ENCODE measurements around the gene SV2B.

The SV2B gene

DNA sequence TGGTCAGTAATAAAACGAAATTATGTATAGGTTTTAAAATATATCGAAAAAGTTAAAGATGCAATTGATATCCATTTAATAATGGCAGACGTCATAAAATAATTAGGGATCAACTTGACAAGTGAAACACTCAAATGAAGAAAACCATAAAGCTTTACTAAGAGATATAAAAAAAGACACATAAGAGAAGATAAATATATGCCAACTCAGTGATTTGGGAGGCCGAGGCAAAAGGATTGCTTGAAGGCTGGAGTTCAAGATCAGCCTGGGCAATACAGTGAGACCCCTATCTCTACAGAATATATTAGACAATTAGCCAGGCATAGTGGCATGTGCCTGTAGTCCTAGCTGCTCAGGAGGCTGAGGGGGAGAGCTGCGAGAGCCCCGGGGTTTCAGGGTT is 190.5 kb downstream of the SV2B start:
- no peak overlapping the region for H3K4me3 ChIP-seq (ENCODE audit: low read depth, low read length)
- DNase-seq (ENCODE audit: low read depth), result no peak
- in situ Hi-C loops (cut with HindIII; ENCODE audit: low sequenced_read_pairs), result no loop called here
- TF ChIP-seq, protein P1, sequence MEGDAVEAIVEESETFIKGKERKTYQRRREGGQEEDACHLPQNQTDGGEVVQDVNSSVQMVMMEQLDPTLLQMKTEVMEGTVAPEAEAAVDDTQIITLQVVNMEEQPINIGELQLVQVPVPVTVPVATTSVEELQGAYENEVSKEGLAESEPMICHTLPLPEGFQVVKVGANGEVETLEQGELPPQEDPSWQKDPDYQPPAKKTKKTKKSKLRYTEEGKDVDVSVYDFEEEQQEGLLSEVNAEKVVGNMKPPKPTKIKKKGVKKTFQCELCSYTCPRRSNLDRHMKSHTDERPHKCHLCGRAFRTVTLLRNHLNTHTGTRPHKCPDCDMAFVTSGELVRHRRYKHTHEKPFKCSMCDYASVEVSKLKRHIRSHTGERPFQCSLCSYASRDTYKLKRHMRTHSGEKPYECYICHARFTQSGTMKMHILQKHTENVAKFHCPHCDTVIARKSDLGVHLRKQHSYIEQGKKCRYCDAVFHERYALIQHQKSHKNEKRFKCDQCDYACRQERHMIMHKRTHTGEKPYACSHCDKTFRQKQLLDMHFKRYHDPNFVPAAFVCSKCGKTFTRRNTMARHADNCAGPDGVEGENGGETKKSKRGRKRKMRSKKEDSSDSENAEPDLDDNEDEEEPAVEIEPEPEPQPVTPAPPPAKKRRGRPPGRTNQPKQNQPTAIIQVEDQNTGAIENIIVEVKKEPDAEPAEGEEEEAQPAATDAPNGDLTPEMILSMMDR (IDR thresholded peaks at IDR 0.05; ENCODE audit: low read depth, low read length, missing control alignments), result no peak

DNA sequence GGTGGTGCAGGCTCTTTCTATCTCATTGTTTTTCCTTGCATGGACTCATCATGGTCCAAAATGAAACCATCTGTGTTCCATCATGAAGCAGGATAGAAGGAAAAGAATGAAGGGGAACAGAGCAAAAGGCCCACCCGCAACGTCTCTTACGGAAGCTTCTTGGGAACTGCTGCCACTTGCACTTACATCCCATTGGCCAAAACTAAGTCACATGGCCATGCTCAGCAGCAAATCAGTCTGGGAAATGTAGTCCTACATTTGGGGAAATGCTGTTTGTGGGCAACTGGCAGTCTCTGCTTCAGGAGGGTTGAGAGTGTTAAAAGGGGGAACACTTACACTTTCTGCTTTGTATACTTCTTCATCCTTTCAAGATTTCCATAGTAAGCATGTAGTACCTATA is 191.6 kb downstream of the SV2B start:
- TF ChIP-seq, protein P1 (IDR thresholded peaks at IDR 0.05; ENCODE audit: low read depth, low read length, missing control alignments), result no peak
- H3K4me3 ChIP-seq (ENCODE audit: low read depth, low read length), result no peak overlapping the region
- no peak for DNase-seq (ENCODE audit: low read depth)
- in situ Hi-C loops (cut with HindIII; ENCODE audit: low sequenced_read_pairs), result no loop called here

DNA sequence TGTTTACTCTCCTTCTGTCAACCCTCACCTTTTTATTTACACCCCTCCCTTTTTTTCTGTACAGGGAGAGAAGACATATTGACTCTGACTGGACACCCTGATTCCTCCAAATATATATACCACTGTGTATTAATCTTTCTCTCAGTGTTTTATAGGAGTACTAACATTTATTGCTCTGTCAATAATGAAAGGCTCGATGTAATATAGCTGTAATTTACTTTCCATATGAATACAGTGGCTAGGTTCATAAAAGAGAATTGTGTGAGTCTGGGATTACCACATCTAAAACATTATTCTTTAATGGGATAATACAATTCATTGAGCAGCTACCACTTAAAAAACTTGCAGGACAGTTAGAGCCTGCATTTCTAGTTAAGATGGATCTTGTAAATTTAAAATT is 194.3 kb downstream of the SV2B start:
- no peak for DNase-seq (ENCODE audit: low read depth)
- in situ Hi-C loops (cut with HindIII; ENCODE audit: low sequenced_read_pairs), result no loop called here
- no peak overlapping the region for H3K4me3 ChIP-seq (ENCODE audit: low read depth, low read length)
- TF ChIP-seq, protein P1 (IDR thresholded peaks at IDR 0.05; ENCODE audit: low read depth, low read length, missing control alignments), result no peak

DNA sequence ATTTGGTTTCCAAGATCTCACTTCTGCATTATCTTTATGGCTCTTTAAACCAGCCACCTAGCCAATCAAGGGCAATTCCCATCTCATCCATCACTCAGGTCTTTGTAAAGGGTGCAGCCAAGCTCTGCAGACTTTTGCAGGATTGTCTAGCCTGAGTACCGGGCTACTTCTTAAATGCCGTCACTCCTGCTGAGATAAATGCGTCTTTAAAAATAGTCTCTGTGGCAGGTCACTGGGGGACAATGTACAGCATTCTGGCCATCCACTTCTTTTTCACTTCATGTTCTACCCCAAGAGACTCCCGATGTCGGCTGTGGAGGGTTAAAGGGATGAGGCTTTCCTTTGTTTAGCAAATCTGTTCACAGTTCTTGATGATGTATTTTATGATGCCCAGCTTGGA is 194.7 kb downstream of the SV2B start:
- TF ChIP-seq, protein P1 (IDR thresholded peaks at IDR 0.05; ENCODE audit: low read depth, low read length, missing control alignments), result no peak
- in situ Hi-C loops (cut with HindIII; ENCODE audit: low sequenced_read_pairs), result no loop called here
- no peak for DNase-seq (ENCODE audit: low read depth)
- no peak overlapping the region for H3K4me3 ChIP-seq (ENCODE audit: low read depth, low read length)

DNA sequence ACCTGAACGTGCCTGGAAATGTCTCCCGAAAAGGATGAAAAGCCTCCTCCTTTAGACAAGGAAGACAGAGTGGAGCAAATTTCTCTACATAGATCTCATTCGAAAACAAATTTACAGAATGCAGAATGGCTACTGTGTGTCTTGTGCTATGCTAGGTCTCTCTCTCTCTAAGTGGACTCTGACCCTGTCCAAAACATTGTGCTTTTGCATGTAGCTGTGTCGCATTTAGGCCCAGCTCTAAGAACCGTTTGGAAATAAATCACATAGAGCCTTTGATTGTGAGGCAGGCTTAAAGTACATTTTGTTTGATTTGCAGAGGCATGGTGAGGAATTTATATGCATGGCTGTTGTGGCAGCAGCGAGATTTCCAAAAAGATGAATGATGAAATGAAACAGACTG is 198.0 kb downstream of the SV2B start:
- in situ Hi-C loops (cut with HindIII; ENCODE audit: low sequenced_read_pairs), result no loop called here
- DNase-seq (ENCODE audit: low read depth), result no peak
- H3K4me3 ChIP-seq (ENCODE audit: low read depth, low read length), result no peak overlapping the region
- TF ChIP-seq, protein P1 (IDR thresholded peaks at IDR 0.05; ENCODE audit: low read depth, low read length, missing control alignments), result no peak

DNA sequence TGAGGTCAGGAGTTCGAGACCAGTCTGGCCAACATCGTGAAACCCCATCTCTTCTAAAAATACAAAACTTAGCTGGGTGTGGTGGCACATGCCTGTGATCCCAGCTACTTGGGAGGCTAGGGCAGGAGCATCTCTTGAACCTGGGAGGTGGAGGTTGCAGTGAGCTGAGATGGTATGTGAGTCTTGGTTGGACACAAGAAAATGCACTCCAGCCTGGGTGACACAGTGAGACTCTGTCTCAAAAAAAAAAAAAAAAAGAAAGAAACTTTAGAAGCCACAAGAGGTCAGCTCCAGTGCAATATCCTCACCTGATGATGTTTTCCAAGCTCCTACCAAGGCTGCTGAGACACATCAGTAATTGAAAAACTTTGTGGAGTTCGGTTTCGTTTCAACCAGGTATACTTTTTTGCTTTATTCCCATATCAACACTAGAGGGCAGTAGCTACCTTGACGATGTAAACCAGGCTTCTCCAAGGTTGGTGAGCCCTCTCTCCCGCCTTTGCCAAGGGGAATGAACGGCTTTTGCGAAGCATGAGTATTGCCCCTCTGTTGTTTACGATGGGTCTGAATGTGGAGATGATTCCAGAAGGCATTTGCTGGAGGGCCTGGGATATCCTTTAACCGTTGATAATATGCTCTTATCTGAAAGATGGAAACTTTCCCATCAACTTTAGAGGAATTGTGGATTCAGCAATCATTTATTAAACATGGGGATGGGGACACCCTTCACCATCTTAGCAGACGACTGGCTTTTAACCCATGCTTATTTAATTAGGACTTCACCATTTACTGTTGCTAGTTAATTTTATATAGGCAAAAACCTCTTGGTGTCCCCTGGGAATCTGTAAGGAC is 202.8 kb downstream of the SV2B start:
- peak; percentile 63 for DNase-seq (ENCODE audit: low read depth)
- in situ Hi-C loops (cut with HindIII; ENCODE audit: low sequenced_read_pairs), result no loop called here
- TF ChIP-seq, protein P1 (IDR thresholded peaks at IDR 0.05; ENCODE audit: low read depth, low read length, missing control alignments), result peak; percentile 76
- H3K4me3 ChIP-seq (ENCODE audit: low read depth, low read length), result no peak overlapping the region
